MM.1S (cell line): ENCODE results near the gene CREBL2.

Experiments
- EZH2 ChIP-seq: fragments of 300-600 bp; sonication (generic); optimal IDR thresholded peaks from 2 replicates; pipeline ENCODE3; 2017; ENCODE audit warnings: low read depth, mild to moderate bottlenecking, antibody characterized with exemption, low read length, mixed read lengths
- TF ChIP-seq, protein P1 (sequence below): fragments of 300-600 bp; sonication (generic); IDR thresholded peaks from 2 replicates; pipeline ENCODE4 v1.5.1; 2016; ENCODE audit warnings: antibody characterized with exemption, low read length, mixed read lengths

DNA sequence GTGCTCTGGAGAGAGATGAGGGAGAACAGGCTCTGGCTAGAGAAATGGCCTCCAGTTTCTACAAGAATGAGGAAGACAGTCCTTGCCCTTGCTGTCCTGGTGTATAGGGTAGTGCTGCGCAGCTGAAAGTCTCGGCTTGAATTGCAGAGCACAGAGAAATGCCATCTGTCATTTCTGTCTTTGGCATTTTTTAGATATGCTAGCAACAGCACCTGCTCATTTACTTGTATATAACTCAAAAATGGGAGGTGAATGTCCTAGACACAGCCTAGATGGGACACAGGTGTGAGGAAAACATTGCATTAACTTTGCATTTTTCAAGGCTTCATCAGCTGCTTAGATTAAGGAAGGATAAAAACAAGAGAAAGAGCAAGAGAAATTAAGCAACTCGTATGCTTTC, 48.5 kb downstream of the CREBL2 start:
- TF ChIP-seq, protein P1, sequence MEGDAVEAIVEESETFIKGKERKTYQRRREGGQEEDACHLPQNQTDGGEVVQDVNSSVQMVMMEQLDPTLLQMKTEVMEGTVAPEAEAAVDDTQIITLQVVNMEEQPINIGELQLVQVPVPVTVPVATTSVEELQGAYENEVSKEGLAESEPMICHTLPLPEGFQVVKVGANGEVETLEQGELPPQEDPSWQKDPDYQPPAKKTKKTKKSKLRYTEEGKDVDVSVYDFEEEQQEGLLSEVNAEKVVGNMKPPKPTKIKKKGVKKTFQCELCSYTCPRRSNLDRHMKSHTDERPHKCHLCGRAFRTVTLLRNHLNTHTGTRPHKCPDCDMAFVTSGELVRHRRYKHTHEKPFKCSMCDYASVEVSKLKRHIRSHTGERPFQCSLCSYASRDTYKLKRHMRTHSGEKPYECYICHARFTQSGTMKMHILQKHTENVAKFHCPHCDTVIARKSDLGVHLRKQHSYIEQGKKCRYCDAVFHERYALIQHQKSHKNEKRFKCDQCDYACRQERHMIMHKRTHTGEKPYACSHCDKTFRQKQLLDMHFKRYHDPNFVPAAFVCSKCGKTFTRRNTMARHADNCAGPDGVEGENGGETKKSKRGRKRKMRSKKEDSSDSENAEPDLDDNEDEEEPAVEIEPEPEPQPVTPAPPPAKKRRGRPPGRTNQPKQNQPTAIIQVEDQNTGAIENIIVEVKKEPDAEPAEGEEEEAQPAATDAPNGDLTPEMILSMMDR = no peak
- TF ChIP-seq EZH2 = no peak
